Neuronal stem cell (in vitro differentiated cells): Measurements from ENCODE around the gene GJB5.

Experiments
- DNase-seq: peaks from one replicate; pipeline ENCODE4 v3.0.0-alpha.2; 2013; ENCODE audit warnings: low spot score
- H2AFZ ChIP-seq: one replicate; pipeline ENCODE4 v1.6.1; 2013; ENCODE audit warnings: mild to moderate bottlenecking, low read length, inconsistent platforms
- H2AK5ac ChIP-seq: 2 replicates; pipeline ENCODE4 v1.6.1; 2013; ENCODE audit warnings: low read depth, mild to moderate bottlenecking, inconsistent platforms, low read length, moderate library complexity, mixed read lengths
- H2BK120ac ChIP-seq: 2 replicates; pipeline ENCODE4 v1.6.1; 2013; ENCODE audit warnings: low read depth, mild to moderate bottlenecking, inconsistent platforms, low read length, moderate library complexity, mixed read lengths
- H2BK12ac ChIP-seq: one replicate; pipeline ENCODE4 v1.6.1; 2013; ENCODE audit warnings: low read length, inconsistent platforms
- H2BK15ac ChIP-seq: 2 replicates; pipeline ENCODE4 v1.6.1; 2013; ENCODE audit warnings: mild to moderate bottlenecking, low read length, inconsistent platforms, mixed read lengths
- H2BK5ac ChIP-seq: one replicate; pipeline ENCODE4 v1.6.1; 2013; ENCODE audit warnings: inconsistent platforms, mild to moderate bottlenecking, low read length, moderate library complexity
- H3K14ac ChIP-seq: one replicate; pipeline ENCODE4 v1.6.1; 2013; ENCODE audit warnings: low read length, inconsistent platforms
- H3K18ac ChIP-seq: 2 replicates; pipeline ENCODE4 v1.6.1; 2013; ENCODE audit warnings: low read length, inconsistent platforms
- H3K23ac ChIP-seq: 2 replicates; pipeline ENCODE4 v1.6.1; 2013; ENCODE audit warnings: low read depth, mild to moderate bottlenecking, mixed read lengths, low read length, inconsistent platforms; ENCODE audit not compliant: poor library complexity
- H3K27ac ChIP-seq: replicated peaks from 3 replicates; pipeline ENCODE4 v1.5.1; 2013; ENCODE audit warnings: low read length, inconsistent platforms
- H3K27me3 ChIP-seq, 3 experiments: 2 replicates each; pipeline ENCODE4 v1.6.1; 2013; ENCODE audit warnings: low read length in 3 of 3, mild to moderate bottlenecking in 2 of 3, inconsistent platforms in 1 of 3, low read depth in 1 of 3, mixed read lengths in 1 of 3, moderate library complexity in 1 of 3; ENCODE audit not compliant: control insufficient read depth in 3 of 3, insufficient read depth in 3 of 3
- H3K36me3 ChIP-seq, 2 donors: replicated peaks in 1 of 2; 2 replicates each; pipeline ENCODE4 v1.6.1; 2013; ENCODE audit warnings: low read length in 2 of 2; ENCODE audit not compliant: control insufficient read depth in 2 of 2, insufficient read depth in 2 of 2
- H3K4ac ChIP-seq: 2 replicates; pipeline ENCODE4 v1.6.1; 2013; ENCODE audit warnings: inconsistent platforms, mild to moderate bottlenecking, low read length, moderate library complexity
- H3K4me1 ChIP-seq, 2 donors: 1 replicate in 1 of 2; 2 replicates in 1 of 2; pipeline ENCODE4 v1.6.1; 2013; ENCODE audit warnings: low read length in 2 of 2, low read depth in 1 of 2; ENCODE audit not compliant: control insufficient read depth in 2 of 2, insufficient read depth in 1 of 2
- H3K4me2 ChIP-seq: one replicate; pipeline ENCODE4 v1.6.1; 2013; ENCODE audit warnings: mild to moderate bottlenecking, low read length, inconsistent platforms; ENCODE audit not compliant: insufficient read depth, poor library complexity, severe bottlenecking
- H3K4me3 ChIP-seq, 2 donors: 2 replicates each; pipeline ENCODE4 v1.5.1; 2013; ENCODE audit warnings: low read length in 2 of 2, mild to moderate bottlenecking in 2 of 2, inconsistent platforms in 1 of 2, moderate library complexity in 1 of 2
- H3K79me1 ChIP-seq: one replicate; pipeline ENCODE4 v1.6.1; 2013; ENCODE audit warnings: low read depth, mild to moderate bottlenecking, inconsistent platforms, low read length, moderate library complexity
- H3K9ac ChIP-seq: one replicate; pipeline ENCODE4 v1.6.1; 2013; ENCODE audit warnings: mild to moderate bottlenecking, low read depth, low read length, inconsistent platforms; ENCODE audit not compliant: poor library complexity
- H3K9me3 ChIP-seq, 2 donors: replicated peaks in 1 of 2; 2 replicates each; pipeline versions ENCODE3 to v1.6.1; 2013; ENCODE audit warnings: low read length in 2 of 2, mild to moderate bottlenecking in 2 of 2, inconsistent platforms in 1 of 2, low read depth in 1 of 2, mixed read lengths in 1 of 2, moderate library complexity in 1 of 2; ENCODE audit not compliant: control insufficient read depth in 2 of 2, insufficient read depth in 1 of 2
- H4K8ac ChIP-seq: one replicate; pipeline ENCODE4 v1.6.1; 2013; ENCODE audit warnings: low read depth, mild to moderate bottlenecking, inconsistent platforms, low read length, moderate library complexity
- H4K91ac ChIP-seq: one replicate; pipeline ENCODE4 v1.6.1; 2013; ENCODE audit warnings: low read length, low read depth, mild to moderate bottlenecking, inconsistent platforms; ENCODE audit not compliant: poor library complexity
- WGBS, 2 donors: extraction: QIAGEN DNeasy Blood & Tissue Kit; methylation state at CpG; one replicate each; pipeline ENCODE4 v1.1.7; 2013; ENCODE audit warnings: missing lambda C conversion rate in 2 of 2, mixed read lengths in 1 of 2; ENCODE audit not compliant: insufficient read length in 2 of 2, insufficient replicate concordance in 1 of 2; ENCODE audit errors: extremely low coverage in 2 of 2; 5-methylcytosine and 5-hydroxymethylcytosine counted together

GJB5 gene

DNA sequence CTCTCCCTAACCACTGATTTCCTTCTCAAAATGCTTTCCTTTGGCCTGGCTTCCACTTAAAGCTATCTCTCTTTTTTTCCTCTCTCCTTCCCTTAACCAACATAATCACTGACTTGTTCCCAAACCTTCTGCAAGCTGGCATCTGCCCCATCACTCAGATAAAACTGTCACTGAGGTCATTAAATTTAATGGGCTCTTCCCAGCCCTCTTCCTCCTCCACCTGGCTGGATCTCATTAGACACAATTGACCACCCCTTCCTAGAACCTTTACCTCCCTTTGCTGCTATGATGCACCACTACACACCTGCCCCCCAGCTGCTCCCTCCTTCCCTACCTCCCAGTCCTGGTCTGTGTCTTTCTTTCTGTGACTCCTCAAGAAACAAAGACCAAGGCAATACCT is 44.0 kb upstream of the GJB5 start:
- Histone ChIP-seq H3K79me1 (no peaks in the 10 kb centered on the region), H2BK120ac (no peak overlapping the region), H2BK15ac (no peak overlapping the region), H3K18ac (no peak overlapping the region), H3K23ac (no peak overlapping the region), H2BK5ac (no peak overlapping the region), H3K36me3 (no peaks in the 10 kb centered on the region), H3K4me3 (no peak overlapping the region), H3K4ac (no peak overlapping the region), H2AFZ (no peak overlapping the region), H3K27ac (no peak overlapping the region), H2BK12ac (no peak overlapping the region), H3K9ac (no peak overlapping the region), H3K14ac (no peak overlapping the region), H4K91ac (no peak overlapping the region), H3K27me3 (peaks cover 0 to 13% (median 0%) of the 10 kb centered on the region in 3 experiments), H3K4me1 (no peaks in the 10 kb centered on the region), H3K4me2 (no peak overlapping the region), H4K8ac (no peak overlapping the region), H3K9me3 (no peaks in the 10 kb centered on the region), H2AK5ac (no peak overlapping the region)
- no peak for DNase-seq

DNA sequence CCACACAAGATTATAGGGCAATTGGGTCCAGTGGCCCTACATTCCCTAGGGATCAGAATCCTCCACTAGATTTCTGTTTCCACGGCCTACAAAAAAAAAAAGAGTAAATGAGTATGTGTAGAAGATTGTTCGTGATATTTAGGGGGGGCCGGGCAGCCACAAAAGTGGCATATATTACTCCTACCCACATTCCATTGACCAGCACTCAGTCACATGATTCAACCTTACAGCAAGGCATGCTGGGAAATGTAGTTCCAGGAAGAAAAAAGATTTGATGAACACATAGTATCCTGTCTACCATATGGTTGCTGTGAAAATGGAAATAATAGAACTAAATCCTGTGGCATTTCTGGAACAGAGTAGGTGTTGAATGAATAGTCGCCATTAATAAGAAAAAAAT is 43.4 kb upstream of the GJB5 start:
- no peak overlapping the region for H3K4ac ChIP-seq
- H3K27me3 ChIP-seq, result peaks cover 0 to 11% (median 0%) of the 10 kb centered on the region in 3 experiments
- no peak overlapping the region for H3K18ac ChIP-seq
- no peak overlapping the region for H4K91ac ChIP-seq
- H2BK5ac ChIP-seq, result no peak overlapping the region
- H3K9ac ChIP-seq, result no peak overlapping the region
- WGBS, 2 donors, result no CpG with 5 or more reads among the region's 4 CpGs
- no peak for DNase-seq
- no peak overlapping the region for H3K23ac ChIP-seq
- no peaks in the 10 kb centered on the region for H3K79me1 ChIP-seq
- H3K36me3 ChIP-seq, result no peaks in the 10 kb centered on the region
- no peaks in the 10 kb centered on the region for H3K9me3 ChIP-seq
- H2AK5ac ChIP-seq, result no peak overlapping the region
- H4K8ac ChIP-seq, result no peak overlapping the region
- no peak overlapping the region for H3K14ac ChIP-seq
- H2BK120ac ChIP-seq, result no peak overlapping the region
- H2BK15ac ChIP-seq, result no peak overlapping the region
- H3K27ac ChIP-seq, result no peak overlapping the region
- H2AFZ ChIP-seq, result no peak overlapping the region
- H3K4me1 ChIP-seq, result no peaks in the 10 kb centered on the region
- H3K4me2 ChIP-seq, result no peak overlapping the region
- no peak overlapping the region for H3K4me3 ChIP-seq
- H2BK12ac ChIP-seq, result no peak overlapping the region

DNA sequence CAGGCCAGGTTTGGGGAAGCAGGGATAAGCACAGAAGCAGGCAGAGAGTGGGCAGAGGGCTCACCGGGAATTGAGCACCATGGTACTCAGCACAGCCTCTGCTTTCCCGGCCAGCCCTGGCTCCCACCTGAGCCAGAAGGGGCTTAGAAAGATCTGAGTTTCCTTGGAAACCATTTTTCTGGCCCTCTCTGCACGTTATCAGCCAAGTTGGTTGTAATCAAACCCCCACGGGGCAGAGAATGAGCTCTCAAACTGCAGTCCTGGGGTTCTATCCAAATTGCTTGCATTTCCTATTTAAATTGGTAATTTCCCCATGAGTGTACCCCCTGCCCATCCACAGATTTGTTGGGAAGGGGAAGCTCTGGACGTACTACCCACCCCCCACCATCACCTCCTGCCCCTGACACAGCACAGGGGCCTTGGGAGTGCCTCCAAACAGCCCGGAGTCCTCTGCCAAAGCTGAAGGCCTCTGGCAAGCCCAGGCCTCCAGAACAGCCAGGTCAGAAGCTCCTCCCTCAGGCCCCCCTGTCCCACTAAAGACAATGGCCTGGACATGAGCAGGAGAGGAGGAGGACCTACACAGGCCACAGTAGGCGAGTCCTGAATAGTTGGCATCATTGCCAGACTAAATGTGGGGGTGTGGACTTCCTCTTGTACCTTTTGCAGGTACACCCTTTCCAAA is 42.7 kb upstream of the GJB5 start:
- H2AK5ac ChIP-seq, result no peak overlapping the region
- H2AFZ ChIP-seq, result no peak overlapping the region
- H2BK12ac ChIP-seq, result no peak overlapping the region
- H3K36me3 ChIP-seq, result no peaks in the 10 kb centered on the region
- WGBS, 2 donors, result no CpG with 5 or more reads among the region's 7 CpGs
- H2BK5ac ChIP-seq, result no peak overlapping the region
- H2BK15ac ChIP-seq, result no peak overlapping the region
- H3K27ac ChIP-seq, result no peak overlapping the region
- no peak overlapping the region for H3K23ac ChIP-seq
- no peak overlapping the region for H4K91ac ChIP-seq
- no peak overlapping the region for H3K14ac ChIP-seq
- H3K79me1 ChIP-seq, result no peaks in the 10 kb centered on the region
- H3K4ac ChIP-seq, result no peak overlapping the region
- H3K4me2 ChIP-seq, result no peak overlapping the region
- H3K9me3 ChIP-seq, result no peaks in the 10 kb centered on the region
- no peak overlapping the region for H4K8ac ChIP-seq
- H2BK120ac ChIP-seq, result no peak overlapping the region
- H3K9ac ChIP-seq, result no peak overlapping the region
- peaks cover 0 to 11% (median 0%) of the 10 kb centered on the region in 3 experiments for H3K27me3 ChIP-seq
- no peak for DNase-seq
- no peak overlapping the region for H3K18ac ChIP-seq
- no peaks in the 10 kb centered on the region for H3K4me1 ChIP-seq
- no peak overlapping the region for H3K4me3 ChIP-seq

- no peak for DNase-seq
- no peaks in the 10 kb centered on the region for H3K36me3 ChIP-seq
- no peak overlapping the region for H2BK5ac ChIP-seq
- H2BK120ac ChIP-seq, result no peak overlapping the region
- no peak overlapping the region for H3K14ac ChIP-seq
- H3K9ac ChIP-seq, result no peak overlapping the region
- no peak overlapping the region for H2AK5ac ChIP-seq
- H3K79me1 ChIP-seq, result no peaks in the 10 kb centered on the region
- no peak overlapping the region for H2BK15ac ChIP-seq
- H4K8ac ChIP-seq, result no peak overlapping the region
- H3K4me1 ChIP-seq, result no peaks in the 10 kb centered on the region
- H3K27ac ChIP-seq, result no peak overlapping the region
- no CpG with 5 or more reads among the region's 6 CpGs for WGBS, 2 donors
- H3K4me3 ChIP-seq, result no peak overlapping the region
- no peak overlapping the region for H2AFZ ChIP-seq
- no peak overlapping the region for H3K23ac ChIP-seq
- peaks cover 0 to 11% (median 0%) of the 10 kb centered on the region in 3 experiments for H3K27me3 ChIP-seq
- no peak overlapping the region for H3K4ac ChIP-seq
- no peak overlapping the region for H4K91ac ChIP-seq
- H3K9me3 ChIP-seq, result peaks cover 0 to 2% of the 10 kb centered on the region in 2 donors
- no peak overlapping the region for H2BK12ac ChIP-seq
- H3K4me2 ChIP-seq, result no peak overlapping the region
- no peak overlapping the region for H3K18ac ChIP-seq
Observed at GRCh38 chr1:34713443-34713842, 41.4 kb upstream of the GJB5 start.
